Spleen (tissue), 7 donors: ENCODE measurements around the gene PRR23E.

Source experiments
- CTCF ChIP-seq, 11 experiments: fragments of 200-600 bp in 7 of 11; fragments of 450-650 bp in 4 of 11; sonication (generic) in 4 of 11; IDR thresholded peaks in 8 of 11; conservative IDR thresholded peaks in 3 of 11; 1 replicate in 7 of 11; 2 replicates in 4 of 11; pipeline versions ENCODE4 v1.4.0 to v1.8.0; 2016 to 2021; ENCODE audit warnings: antibody characterized with exemption in 11 of 11, inconsistent platforms in 4 of 11, mild to moderate bottlenecking in 1 of 11
- POLR2A ChIP-seq, 3 donors: fragments of 450-650 bp; IDR thresholded peaks; one replicate each; pipeline ENCODE4 v1.5.1; 2017; ENCODE audit warnings: antibody characterized with exemption in 3 of 3, mild to moderate bottlenecking in 1 of 3
- POLR2AphosphoS5 ChIP-seq, 3 donors: sonication (generic); formaldehyde crosslinking; IDR thresholded peaks; one replicate each; pipeline ENCODE4 v1.5.1; 2017; ENCODE audit warnings: antibody characterized with exemption in 3 of 3
- donor health status: DM: no; HTN: no; CAD: no; lungs with moderate emphysema.
- donor health status: DM: no; HTN: no; CAD: no.
- donor health status: DM: no; HTN: no; CAD: no.

GRCh38 chr3:127183931-127184869 is 8.7 kb upstream of the PRR23E start:
- no peak for TF ChIP-seq CTCF (IDR thresholded peaks at IDR 0.05 in 8 of 11, conservative IDR thresholded peaks at IDR 0.05 in 3 of 11)
- TF ChIP-seq POLR2AphosphoS5 (IDR thresholded peaks at IDR 0.05), result no peak
- no peak for TF ChIP-seq POLR2A (IDR thresholded peaks at IDR 0.05)
